ENCODE results near the gene SPINK8.

The SPINK8 gene

GRCh38 chr3:48343432-48343831 is 10.0 kb upstream of the SPINK8 start:
- no peak for TF ChIP-seq FOXP2 (optimal IDR thresholded peaks at IDR 0.05; ENCODE audit: borderline replicate concordance, extremely low read depth, extremely low read length, insufficient read depth)
- TF ChIP-seq POLR2AphosphoS5 (IDR thresholded peaks at IDR 0.05; ENCODE audit: low read depth, low read length), result no peak
- TF ChIP-seq REST (IDR thresholded peaks at IDR 0.05; ENCODE audit: insufficient read depth in 1 of 2, low read depth in 2 of 2, low read length in 2 of 2), result no peak
- no peak for TF ChIP-seq TAF1 (IDR thresholded peaks at IDR 0.05; ENCODE audit: borderline replicate concordance, insufficient read depth, low read length)
- no peak for TF ChIP-seq SIN3A (IDR thresholded peaks at IDR 0.05; ENCODE audit: borderline replicate concordance, insufficient read depth, low read length)

- TF ChIP-seq POLR2AphosphoS5 (IDR thresholded peaks at IDR 0.05; ENCODE audit: low read depth, low read length), result no peak
- no peak for TF ChIP-seq TAF1 (IDR thresholded peaks at IDR 0.05; ENCODE audit: borderline replicate concordance, insufficient read depth, low read length)
- TF ChIP-seq REST (IDR thresholded peaks at IDR 0.05; ENCODE audit: insufficient read depth in 1 of 2, low read depth in 2 of 2, low read length in 2 of 2), result no peak
- no peak for TF ChIP-seq SIN3A (IDR thresholded peaks at IDR 0.05; ENCODE audit: borderline replicate concordance, insufficient read depth, low read length)
- TF ChIP-seq FOXP2 (optimal IDR thresholded peaks at IDR 0.05; ENCODE audit: borderline replicate concordance, extremely low read depth, extremely low read length, insufficient read depth), result no peak
Observed at GRCh38 chr3:48338635-48339034, 5.2 kb upstream of the SPINK8 start.

GRCh38 chr3:48334605-48335004 is 1.1 kb upstream of the SPINK8 start:
- TF ChIP-seq TAF1 (IDR thresholded peaks at IDR 0.05; ENCODE audit: borderline replicate concordance, insufficient read depth, low read length), result no peak
- no peak for TF ChIP-seq SIN3A (IDR thresholded peaks at IDR 0.05; ENCODE audit: borderline replicate concordance, insufficient read depth, low read length)
- no peak for TF ChIP-seq FOXP2 (optimal IDR thresholded peaks at IDR 0.05; ENCODE audit: borderline replicate concordance, extremely low read depth, extremely low read length, insufficient read depth)
- no peak for TF ChIP-seq POLR2AphosphoS5 (IDR thresholded peaks at IDR 0.05; ENCODE audit: low read depth, low read length)
- no peak for TF ChIP-seq REST (IDR thresholded peaks at IDR 0.05; ENCODE audit: insufficient read depth in 1 of 2, low read depth in 2 of 2, low read length in 2 of 2)

DNA sequence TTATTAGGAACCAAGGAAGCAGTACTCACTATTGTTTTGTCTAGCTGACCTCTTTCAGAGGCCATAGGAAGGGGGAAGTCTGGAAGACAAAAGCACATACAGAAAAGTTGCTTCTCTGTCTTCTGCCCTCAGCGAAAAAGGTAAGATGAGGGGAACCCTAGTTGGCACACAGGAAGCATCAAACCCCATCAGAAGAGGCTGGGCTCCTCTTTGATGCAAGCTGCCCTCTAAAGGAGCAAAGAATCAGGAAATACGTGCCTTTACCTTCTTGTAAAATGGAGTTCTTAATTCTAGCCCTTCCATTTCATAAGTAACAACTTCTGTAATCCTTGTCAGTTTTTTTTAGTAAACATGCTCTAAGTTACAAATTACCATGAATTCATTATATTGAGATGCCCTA is 12.5 kb downstream of the SPINK8 start:
- TF ChIP-seq TAF1 (IDR thresholded peaks at IDR 0.05; ENCODE audit: borderline replicate concordance, insufficient read depth, low read length) (no peak), POLR2AphosphoS5 (IDR thresholded peaks at IDR 0.05; ENCODE audit: low read depth, low read length) (no peak), REST (IDR thresholded peaks at IDR 0.05; ENCODE audit: insufficient read depth in 1 of 2, low read depth in 2 of 2, low read length in 2 of 2) (no peak), SIN3A (IDR thresholded peaks at IDR 0.05; ENCODE audit: borderline replicate concordance, insufficient read depth, low read length) (no peak), FOXP2 (optimal IDR thresholded peaks at IDR 0.05; ENCODE audit: borderline replicate concordance, extremely low read depth, extremely low read length, insufficient read depth) (no peak)

All from PFSK-1 (cell line).